ENCODE results near the gene KCTD5. TPM values are rescaled to one million over a fixed set of nuclear protein-coding genes. Genes with fewer than 3 reads are reported as not detected.

Gene KCTD5
- total and polyA plus RNA-seq, 9 of the 15 experiments (the other 6 are each of a cell fraction or from before 2014, with no cell fraction given): 0.73 to 58.3 (median 32.3) TPM

GRCh38 chr16:2720719-2721633, 38.7 kb downstream of the KCTD5 start (continued):
- no peak for TF ChIP-seq RERE (CRISPR knock-in tag; IDR thresholded peaks at IDR 0.05; ENCODE audit: borderline replicate concordance)
- TF ChIP-seq ARID4B (CRISPR knock-in tag; IDR thresholded peaks at IDR 0.05): peak; percentile 74
